RPMI7951 (cell line): ENCODE measurements around the gene HSD17B14. TPM values are rescaled to one million over a fixed set of nuclear protein-coding genes. Genes with fewer than 3 reads are reported as not detected.
"Not testable (repeated sequence)": the region's sequence is repeated elsewhere in the genome, so short reads cannot be mapped to it uniquely, and the experiment has no call there.

ENCODE experiments used
- DNase-seq: peaks from one replicate; pipeline ENCODE4 v3.0.0-alpha.2; 2012; ENCODE audit warnings: low read depth
- total RNA-seq: library from RNA; depleted of rRNA; stranded (reverse); fragments of >200 nt; shearing (Covaris generic); gene quantifications from 2 replicates; pipeline ENCODE4 v1.2.3, GENCODE V29; 2014

HSD17B14 gene
- total RNA-seq, 1 experiment from 2014 or later = 0.84 TPM

DNA sequence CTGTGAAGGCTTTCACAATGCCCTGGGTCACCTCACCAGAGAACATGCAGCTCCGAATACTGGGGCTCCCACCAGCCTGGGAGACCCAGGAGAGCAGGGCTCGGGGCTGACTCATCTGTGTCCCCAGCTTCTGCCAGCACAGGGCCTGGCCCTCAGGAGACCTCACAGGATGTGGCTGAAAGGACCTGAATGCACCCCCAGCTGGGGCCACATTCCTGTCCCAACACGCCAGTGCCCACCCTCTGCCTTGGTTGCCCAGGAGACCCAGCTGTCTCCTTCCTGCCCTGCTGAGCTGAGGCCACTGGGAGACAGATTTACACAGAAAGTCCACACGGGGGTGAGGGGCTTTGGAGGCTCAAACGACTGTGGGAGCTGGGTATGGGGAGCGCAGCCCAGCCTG lies 37.4 kb downstream of the HSD17B14 start:
- DNase-seq = peak; percentile 22

DNA sequence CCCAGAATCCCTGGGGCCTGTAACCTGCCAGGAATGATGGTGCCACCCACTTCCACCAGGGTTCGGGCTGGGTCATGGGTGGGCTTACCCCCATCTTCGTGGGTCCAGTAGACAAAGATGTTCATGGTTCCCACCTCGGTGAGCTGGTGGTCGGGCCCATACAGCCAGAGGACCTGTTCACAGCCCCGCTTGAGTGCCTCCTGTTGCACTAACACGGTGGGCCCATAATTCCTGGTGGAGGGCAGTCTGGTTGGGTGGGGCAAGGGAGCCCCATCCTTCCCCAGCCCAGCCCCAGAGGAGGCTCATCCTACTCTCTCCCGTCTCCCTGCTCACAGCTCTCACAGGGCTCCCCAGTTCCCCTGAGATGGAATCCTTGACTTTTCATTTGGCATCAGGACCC lies 39.2 kb downstream of the HSD17B14 start:
- no peak for DNase-seq

DNA sequence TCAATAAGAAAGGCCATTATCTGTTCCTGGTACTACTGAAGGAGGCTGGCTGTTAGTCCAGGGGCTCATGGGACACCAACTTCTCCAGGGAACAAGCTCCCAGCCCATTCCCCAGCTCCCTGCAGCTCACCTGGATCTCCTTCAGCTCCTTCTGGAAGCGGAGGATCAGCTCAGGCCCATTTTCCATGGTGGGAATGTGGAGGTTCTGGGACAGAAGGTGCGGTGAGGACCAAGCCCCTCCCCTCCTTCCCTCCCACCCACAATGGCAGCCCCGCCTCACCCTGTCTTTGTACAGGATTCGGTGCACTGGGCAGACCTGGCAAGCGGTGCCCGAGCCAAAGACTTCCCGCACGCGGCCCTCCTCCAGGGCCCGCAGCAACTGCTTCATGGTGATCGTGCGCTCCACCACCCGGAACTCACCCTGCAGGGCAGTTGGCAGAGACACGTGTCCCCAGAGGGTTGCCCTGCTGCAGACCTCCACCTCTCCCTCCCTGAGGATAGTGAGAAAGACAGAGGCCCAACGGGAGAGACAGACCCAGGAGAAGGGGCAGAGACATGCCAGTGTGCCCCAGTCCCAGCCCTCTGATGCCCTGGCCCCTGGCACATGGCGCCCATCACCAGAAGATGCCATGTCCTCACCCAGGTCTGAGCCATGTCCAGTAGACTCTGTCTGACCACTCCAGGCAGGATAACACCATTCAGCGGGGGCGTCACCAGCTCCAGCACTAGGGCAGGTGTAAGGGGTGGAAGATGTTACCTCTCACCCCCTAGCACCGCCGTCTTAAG lies 39.8 kb downstream of the HSD17B14 start:
- DNase-seq = no peak

DNA sequence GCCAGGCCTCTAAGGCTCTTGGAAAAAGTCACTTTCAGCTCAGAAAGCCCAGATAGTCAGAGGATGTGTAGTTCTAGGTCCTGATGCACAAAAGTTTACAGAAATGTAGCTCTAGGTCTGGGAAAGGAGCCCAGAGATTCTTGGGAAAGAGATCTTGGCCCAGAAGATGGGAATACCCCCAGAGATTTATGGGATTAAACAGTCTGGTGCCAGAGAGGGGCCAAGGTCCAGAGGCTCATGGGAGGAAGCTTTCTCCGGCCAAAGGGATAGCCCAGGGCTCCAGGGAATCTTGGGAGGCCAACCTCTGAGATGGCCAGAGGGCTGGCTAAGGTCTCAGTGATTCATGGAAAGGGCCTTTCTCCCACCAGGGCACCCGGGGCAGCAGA lies 40.6 kb downstream of the HSD17B14 start:
- no peak for DNase-seq

DNA sequence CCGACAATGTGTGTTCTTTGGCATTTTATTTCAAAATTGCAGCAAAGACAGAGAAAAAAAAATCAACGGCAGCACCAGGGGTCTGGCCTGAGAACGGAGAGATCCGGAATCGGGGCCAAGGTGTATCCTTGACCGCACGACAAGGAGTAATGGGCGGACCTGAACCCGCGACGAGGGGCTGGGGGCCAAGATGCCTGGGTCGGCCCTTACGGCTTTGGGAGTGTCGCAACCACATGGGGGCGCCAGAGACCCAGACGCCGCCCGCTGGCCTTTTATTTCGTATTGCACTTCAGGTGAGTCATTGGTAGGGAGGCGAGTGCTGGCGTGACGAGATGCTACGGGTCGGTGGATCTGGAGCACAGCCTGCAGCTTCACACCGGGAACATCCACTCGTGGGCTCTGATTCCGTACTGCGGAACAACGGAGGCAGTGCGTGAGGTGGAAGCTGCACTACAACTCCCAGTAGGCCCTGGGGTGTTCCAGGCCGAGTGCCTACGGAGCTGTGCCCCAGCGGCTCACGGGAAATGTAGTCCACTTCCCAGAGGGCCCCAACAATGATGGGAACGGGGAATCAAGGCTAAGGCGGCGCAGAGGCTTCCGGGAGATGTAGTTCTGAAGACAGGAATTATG lies 41.1 kb downstream of the HSD17B14 start:
- DNase-seq = peak; percentile 93

DNA sequence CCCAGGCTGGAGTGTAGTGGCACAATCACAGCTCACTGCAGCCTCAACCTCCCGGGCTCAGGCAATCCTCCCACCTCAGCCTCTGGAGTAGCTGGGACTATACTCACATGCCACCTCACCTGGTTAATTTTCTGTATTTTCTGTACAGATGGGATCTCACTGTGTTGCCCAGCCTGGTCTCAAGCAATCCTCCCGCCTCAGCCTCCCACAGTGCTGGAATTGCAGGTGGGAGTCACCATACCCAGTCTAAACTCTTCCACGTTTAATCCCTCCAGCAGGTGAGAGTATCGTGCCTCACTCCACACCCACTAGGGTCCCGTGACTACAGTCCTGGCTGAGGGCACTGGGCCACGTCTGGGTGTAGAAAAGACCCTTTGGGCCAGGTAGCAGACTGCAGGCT lies 42.0 kb downstream of the HSD17B14 start:
- DNase-seq = no peak

DNA sequence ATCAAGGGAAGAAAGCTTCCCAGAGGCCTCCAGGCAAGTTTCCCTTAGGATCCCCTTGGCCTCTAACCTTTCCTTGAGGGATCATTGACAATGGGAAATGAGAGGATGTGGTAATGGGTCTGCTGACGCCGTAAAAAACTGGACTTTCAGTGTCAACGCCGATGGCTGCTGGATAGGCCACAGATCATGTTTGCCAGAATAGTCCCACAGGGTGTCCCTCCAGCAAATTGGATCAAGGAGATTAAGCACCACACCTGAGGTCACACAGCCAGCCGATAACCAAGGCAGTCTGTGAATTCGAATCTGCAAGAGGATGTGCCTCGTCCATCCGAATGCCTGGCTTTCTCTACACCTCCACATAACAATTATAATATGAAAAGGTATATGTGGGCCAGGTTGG lies 43.0 kb downstream of the HSD17B14 start:
- no peak for DNase-seq

DNA sequence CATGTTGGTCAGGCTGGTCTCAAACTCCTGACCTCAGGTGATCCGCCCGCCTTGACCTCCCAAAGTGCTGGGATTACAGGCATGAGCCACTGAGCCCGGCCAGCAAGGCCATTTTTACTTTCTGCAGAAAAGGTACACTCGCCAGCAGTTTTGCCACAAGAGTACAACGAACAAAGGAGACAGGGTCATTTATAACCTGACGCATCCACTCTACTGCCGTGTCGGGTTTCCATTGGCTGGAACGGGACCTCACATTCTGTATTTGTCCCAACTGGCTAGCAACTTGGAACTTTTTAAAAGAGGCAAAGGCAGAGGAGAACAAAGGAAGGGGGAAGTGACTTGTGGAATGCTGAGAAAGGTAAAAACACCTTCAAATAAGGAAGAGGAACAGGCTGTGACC lies 49.0 kb downstream of the HSD17B14 start:
- DNase-seq = not testable (repeated sequence)

DNA sequence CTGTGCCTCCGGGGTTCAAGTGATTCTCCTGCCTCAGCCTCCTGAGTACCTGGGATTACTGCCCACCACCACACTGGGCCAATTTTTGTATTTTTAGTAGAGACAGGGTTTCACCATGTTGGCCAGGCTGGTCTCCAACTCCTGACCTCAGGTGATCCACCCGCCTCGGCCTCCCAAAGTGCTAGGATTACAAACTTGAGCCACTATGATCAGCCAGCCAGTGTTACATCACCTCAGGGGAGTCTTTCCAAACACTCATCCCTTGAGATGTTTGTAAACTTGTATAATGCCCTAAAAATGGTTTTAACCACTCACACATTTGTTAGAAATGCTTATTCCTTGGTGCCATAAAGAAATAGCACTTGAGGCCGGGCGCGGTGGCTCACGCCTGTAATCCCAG lies 49.9 kb downstream of the HSD17B14 start:
- DNase-seq = not testable (repeated sequence)

DNA sequence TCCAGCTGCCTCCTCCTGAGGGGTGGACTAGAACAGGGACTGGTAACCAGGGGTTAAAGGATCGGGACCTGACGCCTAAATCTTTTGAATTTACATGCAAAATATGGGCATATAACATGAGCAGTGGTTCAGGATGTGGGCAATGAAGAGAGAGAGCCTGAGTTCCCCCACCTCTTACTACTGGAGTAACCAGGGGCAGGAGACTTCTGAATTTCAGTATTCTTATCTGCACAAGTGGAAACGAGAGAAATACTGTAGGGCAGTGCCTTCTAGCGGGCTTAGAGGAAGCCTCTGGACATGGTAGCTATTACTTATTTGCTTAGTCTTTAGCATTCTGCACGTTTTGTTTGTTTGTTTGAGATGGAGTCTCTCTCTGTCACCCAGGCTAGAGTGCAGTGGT lies 51.8 kb downstream of the HSD17B14 start:
- DNase-seq = peak; percentile 22

DNA sequence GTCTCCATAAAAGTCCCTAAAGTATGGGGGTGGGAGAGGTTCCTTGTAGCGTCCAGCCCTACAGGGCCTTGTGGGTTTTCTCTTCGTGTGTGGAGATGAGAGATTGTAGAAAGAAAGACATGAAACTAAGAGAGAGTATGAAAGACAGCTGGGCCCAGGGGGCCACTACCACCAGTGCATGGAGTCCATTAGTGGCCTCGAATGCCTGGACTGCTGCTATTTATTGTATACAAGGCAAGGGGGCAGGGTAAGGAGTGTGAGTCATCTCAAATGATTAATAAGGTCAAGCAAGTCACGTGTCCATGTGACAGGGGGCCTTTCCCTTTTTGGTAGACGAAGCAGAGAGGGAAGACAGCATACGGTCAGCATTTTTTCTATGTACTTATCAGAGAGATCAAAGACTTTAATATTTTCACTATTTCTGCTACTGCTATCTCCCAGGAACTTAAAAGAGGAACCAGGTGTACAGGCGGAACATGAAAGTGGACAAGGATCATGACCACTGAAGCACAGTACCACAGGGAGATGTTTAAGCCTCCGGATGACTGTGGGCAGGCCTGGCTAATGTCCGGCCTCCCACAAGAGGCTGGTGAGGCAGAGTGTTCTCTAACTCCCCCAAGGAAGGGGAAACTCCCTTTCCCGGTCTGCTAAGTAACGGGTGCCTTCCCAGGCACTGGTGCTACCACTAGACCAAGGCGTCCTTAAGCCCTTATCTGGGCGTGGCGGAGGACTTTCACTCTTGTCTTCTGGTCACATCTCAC lies 55.5 kb downstream of the HSD17B14 start:
- DNase-seq = peak; percentile 75

DNA sequence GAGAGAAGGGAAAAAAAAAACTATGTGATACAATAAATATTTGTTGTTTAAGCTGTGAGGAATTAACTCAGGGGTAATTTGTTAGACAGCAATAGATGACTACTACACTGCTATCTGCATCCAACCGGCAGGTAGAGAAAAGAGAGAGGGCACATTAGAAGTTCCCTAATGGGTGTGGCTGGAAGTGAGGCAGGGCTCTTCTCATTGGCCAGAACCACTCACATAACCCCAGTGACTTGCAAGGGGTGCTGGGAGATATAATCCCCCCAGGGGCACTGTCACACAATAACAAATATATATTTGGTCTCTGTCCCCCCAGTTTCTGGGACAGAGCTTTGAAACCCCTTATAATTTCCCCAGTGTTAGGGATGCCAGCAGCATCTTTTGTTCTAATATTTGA lies 56.7 kb downstream of the HSD17B14 start:
- no peak for DNase-seq

DNA sequence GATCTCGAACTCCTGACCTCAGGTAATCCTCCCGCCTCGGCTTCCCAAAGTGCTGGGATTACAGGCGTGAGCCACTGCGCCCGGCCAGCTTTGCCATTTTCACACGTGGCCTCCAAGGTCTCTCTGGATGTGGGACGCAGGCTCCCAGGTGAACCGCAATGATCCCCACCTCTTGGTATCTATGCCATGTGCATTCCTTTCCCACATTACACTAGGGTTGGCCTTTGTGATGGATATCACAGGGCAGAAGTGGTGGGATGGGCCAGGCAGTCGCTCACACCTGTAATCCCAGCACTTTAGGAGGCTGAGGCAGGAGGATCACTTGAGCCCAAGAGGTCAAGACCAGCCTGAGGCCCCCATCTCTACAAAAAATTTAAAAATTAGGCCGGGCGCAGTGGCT lies 58.6 kb downstream of the HSD17B14 start:
- no peak for DNase-seq

DNA sequence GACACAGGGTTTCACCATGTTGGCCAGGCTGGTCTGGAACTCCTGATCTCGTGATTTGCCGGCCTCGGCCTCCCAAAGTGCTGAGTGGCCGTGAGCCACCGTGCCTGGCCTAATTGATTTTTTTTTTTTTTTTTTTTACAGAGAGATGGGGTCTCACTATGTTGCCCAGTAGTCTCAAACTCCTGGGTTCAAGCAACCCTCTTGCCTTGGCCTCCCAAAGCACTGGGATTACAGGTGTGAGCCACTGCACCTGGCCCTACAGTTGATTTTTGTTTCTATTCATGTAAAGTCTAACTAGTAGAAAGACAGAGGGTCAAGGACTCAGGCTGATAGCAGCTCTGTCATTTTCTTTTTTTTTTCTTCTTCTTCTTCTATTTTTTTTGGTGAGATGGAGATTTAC lies 59.2 kb downstream of the HSD17B14 start:
- no peak for DNase-seq

DNA sequence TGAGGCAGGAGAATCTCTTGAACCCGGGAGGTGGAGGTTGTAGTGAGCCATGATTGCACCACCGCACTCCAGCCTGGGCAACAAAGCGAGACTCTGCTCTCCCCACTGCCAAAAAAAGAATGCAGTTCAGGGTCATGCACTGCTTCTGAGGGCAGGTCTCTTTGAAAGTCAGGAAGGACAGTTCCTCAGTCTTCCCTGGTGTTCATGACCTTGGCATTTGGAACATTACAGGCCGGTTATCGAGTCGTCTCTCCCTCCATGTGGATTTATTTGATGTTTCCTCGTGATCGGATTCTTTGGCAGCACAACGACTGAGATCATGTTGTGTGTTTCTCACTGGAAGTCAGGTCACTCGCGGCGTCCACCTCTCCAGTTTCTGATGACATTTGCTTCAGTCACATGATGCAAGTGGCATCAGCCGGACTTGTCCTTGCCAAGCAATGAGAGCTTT lies 63.8 kb downstream of the HSD17B14 start:
- no peak for DNase-seq

DNA sequence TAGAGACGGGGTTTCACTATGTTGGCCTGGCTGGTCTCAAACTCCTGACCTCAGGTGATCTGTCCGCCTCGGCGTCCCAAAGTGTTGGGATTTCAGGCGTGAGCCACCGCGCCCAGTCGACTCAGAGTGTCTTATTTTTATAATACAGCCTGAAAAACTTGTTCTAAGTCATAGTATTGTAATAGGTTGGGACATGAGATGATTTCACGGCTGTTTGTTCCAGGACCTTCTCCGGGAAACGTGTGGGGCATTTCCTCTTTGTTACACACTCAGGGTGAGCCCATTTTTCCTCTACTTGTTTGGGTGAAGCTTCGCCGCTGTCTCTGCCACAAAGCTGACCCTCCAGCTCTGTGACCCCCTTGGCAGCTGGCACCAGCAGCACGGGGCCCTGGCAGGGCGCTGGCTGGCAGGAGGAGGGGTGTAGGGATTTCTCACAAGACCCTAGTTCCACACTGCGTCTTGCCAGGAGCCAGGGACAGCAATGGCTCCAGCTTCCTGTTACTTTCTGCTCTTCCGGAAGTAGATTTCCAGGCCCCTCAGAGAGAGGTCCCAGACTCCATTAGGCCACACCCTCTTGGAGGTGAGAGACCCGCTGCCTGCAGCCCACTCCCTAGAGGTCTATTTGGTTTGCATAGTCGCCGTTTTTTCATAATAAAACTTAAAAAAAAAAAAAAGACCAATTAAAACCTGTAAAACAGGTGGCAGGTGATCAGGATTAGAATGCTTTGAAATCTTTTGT lies 65.4 kb downstream of the HSD17B14 start:
- no peak for DNase-seq

DNA sequence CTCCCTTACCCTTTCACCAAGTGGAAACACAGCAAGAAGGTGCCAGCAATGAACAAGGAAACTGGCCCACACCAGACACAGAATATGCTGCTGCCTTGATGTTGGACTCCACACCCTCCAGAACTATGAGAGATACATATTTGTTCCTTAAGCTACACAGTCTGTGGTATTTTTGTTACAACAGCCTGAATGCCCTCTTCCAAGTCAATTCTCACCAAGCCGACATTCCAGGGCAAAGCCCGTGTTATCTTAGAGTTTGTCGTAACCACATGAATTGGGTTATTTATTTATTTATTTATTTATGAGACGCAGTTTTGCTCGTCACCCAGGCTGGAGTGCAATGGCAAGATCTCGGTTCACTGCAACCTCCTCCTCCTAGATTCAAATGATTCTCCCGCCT lies 66.0 kb downstream of the HSD17B14 start:
- DNase-seq = peak; percentile 37

DNA sequence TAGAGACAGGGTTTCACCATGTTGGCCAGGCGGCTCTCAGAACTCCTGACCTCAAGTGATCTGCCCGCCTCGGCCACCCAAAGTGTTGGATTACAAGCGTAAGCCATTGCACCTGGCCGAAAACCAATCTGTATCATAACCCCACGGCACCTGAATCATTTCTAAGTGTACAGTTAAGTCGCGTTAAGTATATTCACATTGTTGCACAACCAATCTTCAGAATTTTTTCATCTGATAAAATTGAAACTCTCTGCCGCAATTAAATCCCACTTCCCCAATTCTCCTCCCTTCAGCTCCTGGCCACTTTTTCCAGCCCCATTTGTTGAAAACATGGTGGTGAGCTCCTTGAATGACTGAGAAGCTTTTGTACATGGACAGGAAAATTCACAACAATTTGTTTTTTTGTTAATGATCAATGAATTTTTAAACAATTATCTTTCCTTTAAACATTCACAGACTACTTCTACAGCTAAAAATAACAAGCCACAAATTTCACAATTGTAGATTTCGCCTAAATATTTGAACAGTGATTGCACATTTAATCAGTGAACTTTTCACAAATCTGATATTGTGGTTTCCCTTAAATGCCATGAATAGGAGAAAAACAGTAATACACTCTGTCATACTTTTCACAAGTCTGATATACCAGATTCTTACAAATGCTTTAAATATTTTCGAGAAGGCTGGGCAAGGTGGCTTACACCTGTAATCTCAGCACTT lies 67.1 kb downstream of the HSD17B14 start:
- DNase-seq = no peak

DNA sequence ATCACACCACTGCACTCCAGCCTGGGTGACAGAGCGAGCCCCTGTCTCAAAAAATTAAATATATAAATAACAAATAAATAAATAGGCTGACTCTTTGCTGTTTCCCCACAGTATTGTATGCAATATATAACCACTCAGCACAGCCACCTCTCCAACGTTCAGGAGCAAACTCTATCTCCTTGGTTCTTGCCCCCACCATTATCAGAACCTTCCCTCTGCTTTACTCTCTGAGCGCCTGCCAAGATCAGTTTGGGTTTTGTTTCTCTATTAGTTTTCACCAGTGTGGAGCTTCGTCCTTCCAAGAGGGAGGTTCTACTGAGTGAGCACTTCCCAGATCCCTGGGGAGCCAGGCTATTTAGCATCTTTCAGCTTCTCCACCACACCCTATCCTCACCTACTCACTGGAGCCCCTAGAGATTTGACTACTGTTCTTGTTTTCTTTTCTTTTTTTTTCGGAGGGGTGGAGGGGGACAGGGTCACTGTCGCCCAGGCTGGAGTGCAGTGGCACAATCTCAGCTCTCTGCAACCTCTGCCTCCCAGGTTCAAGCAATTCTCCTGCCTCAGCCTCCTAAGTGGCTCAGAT lies 68.0 kb downstream of the HSD17B14 start:
- DNase-seq = not testable (repeated sequence)

DNA sequence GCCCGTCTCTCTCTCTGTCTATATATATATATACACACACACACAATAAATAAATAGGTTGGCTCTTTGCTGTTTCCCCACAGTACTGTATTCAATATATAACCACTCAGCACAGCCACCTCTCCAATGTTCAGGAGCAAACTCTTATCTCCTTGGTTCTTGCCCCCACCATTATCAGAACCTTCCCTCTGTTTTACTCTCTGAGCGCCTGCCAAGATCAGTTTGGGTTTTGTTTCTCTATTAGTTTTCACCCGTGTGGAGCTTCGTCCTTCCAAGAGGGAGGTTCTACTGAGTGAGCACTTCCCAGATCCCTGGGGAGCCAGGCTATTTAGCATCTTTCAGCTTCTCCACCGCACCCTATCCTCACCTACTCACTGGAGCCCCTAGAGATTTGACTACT lies 70.5 kb downstream of the HSD17B14 start:
- not testable (repeated sequence) for DNase-seq
